ENCODE data around the gene SIL1. TPM values are rescaled to one million over a fixed set of nuclear protein-coding genes. Genes with fewer than 3 reads are reported as not detected.

SIL1 gene
- total and polyA plus RNA-seq, 2 donors (not counting 3 experiments of a cell fraction or from before 2014, with no cell fraction given), result 47.6 to 67.2 TPM

DNA sequence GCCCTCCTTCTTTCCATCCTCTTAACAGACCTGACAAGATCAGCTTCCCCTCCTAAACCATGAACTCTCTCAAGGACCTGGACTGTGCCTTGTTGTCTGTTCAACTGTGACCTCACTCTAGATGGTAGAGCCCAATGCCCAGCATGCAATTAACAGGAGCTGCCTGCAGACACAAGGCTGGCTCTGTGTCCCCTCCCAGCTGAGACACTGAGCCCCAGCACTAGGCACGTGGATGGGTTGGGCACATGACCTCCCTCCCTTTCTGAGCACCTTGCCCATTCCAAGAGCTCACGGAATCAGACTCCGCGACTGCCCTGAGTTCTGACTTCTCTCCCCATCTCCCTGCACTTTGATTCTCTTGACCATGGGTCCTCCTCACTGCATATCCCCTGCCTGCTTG lies 229.6 kb downstream of the SIL1 start:
- Histone ChIP-seq H3K36me3 (ENCODE audit: control insufficient read depth in 2 of 2, extremely low read depth in 1 of 2, insufficient read depth in 2 of 2, low read length in 2 of 2) (no peaks in the 10 kb centered on the region), H3K27ac (ENCODE audit: insufficient read depth, low read depth, low read length) (no peak overlapping the region), H3K79me2 (ENCODE audit: control insufficient read depth, insufficient read depth, low read length) (no peaks in the 10 kb centered on the region), H3K4me3 (replicated peaks in 1 of 3; ENCODE audit: insufficient read depth in 1 of 3, low read depth in 1 of 3, low read length in 3 of 3) (no peak overlapping the region), H2AFZ (ENCODE audit: low read depth, low read length) (no peak overlapping the region), H3K4me2 (ENCODE audit: insufficient read depth, low read length) (no peak overlapping the region), H3K9me3 (replicated peaks; ENCODE audit: control insufficient read depth, insufficient read depth, low read length) (no peaks in the 10 kb centered on the region), H3K4me1 (ENCODE audit: control insufficient read depth, extremely low read depth, insufficient read depth, low read length) (no peaks in the 10 kb centered on the region), H4K20me1 (replicated peaks; ENCODE audit: control insufficient read depth, extremely low read depth, insufficient read depth, low read length) (no peaks in the 10 kb centered on the region), H3K9me1 (replicated peaks; ENCODE audit: control insufficient read depth, extremely low read depth, insufficient read depth, low read length) (no peaks in the 10 kb centered on the region), H3K9ac (replicated peaks; ENCODE audit: extremely low read depth, insufficient read depth, low read length) (no peak overlapping the region), H3K27me3 (ENCODE audit: control insufficient read depth in 2 of 2, insufficient read depth in 2 of 2, low read length in 2 of 2) (no peaks in the 10 kb centered on the region)
- ChIA-PET POLR2A (no interaction called here), CTCF (no interaction called here)
- FAIRE-seq (no peak), DNase-seq (ENCODE audit: low read depth, low spot score) (no peak)
- intact Hi-C loops (cut with micrococcal nuclease), result no loop called here
- TF ChIP-seq POLR2AphosphoS5 (IDR thresholded peaks at IDR 0.05; ENCODE audit: insufficient read depth, low read depth, low read length), result no peak
- TF ChIP-seq EZH2 (IDR thresholded peaks at IDR 0.05; ENCODE audit: borderline replicate concordance, low read depth, low read length, severe bottlenecking), result no peak
- TF ChIP-seq, protein P1, sequence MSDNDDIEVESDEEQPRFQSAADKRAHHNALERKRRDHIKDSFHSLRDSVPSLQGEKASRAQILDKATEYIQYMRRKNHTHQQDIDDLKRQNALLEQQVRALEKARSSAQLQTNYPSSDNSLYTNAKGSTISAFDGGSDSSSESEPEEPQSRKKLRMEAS (IDR thresholded peaks at IDR 0.05; ENCODE audit: insufficient read depth, insufficient read length), result no peak
- TF ChIP-seq, protein P2, sequence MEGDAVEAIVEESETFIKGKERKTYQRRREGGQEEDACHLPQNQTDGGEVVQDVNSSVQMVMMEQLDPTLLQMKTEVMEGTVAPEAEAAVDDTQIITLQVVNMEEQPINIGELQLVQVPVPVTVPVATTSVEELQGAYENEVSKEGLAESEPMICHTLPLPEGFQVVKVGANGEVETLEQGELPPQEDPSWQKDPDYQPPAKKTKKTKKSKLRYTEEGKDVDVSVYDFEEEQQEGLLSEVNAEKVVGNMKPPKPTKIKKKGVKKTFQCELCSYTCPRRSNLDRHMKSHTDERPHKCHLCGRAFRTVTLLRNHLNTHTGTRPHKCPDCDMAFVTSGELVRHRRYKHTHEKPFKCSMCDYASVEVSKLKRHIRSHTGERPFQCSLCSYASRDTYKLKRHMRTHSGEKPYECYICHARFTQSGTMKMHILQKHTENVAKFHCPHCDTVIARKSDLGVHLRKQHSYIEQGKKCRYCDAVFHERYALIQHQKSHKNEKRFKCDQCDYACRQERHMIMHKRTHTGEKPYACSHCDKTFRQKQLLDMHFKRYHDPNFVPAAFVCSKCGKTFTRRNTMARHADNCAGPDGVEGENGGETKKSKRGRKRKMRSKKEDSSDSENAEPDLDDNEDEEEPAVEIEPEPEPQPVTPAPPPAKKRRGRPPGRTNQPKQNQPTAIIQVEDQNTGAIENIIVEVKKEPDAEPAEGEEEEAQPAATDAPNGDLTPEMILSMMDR (IDR thresholded peaks at IDR 0.05; ENCODE audit: extremely low read depth in 1 of 2, insufficient read depth in 1 of 2, low read depth in 1 of 2, low read length in 2 of 2), result no peak
- no peak for TF ChIP-seq GATA2 (IDR thresholded peaks at IDR 0.05; ENCODE audit: insufficient read depth, insufficient read length, low read depth, low read length)
- no peak for TF ChIP-seq FOS (IDR thresholded peaks at IDR 0.05; ENCODE audit: borderline replicate concordance, insufficient read depth, low read length)
- no peak for TF ChIP-seq JUN (IDR thresholded peaks at IDR 0.05; ENCODE audit: borderline replicate concordance, insufficient read depth, insufficient read length, low read depth)
- TF ChIP-seq MYC (IDR thresholded peaks at IDR 0.05; ENCODE audit: low read depth, low read length), result no peak
- TF ChIP-seq POLR2A (IDR thresholded peaks at IDR 0.05; ENCODE audit: low read depth, low read length), result no peak
- BruUV-seq (replicated peaks), result no TSS peak
- dilution Hi-C loops (cut with MboI; ENCODE audit: extremely low pct_ligation_motif_present, low sequenced_read_pairs), result no loop called here
